GM19463 (cell line): ENCODE results near the gene CYP4F12.
"Not testable (repeated sequence)": the region's sequence is repeated elsewhere in the genome, so short reads cannot be mapped to it uniquely, and the experiment has no call there.

Experiments used
- ATAC-seq: cut with Tn5 transposase; IDR thresholded peaks from one replicate; pipeline ENCODE4 v1.9.1; 2021; ENCODE audit warnings: mild to moderate bottlenecking, moderate library complexity; ENCODE audit not compliant: unreplicated experiment

The CYP4F12 gene

GRCh38 chr19:15650123-15650522 is 22.8 kb upstream of the CYP4F12 start:
- not testable (repeated sequence) for ATAC-seq

- no peak for ATAC-seq
Measured at GRCh38 chr19:15651791-15652190, 21.1 kb upstream of the CYP4F12 start.

GRCh38 chr19:15652559-15653278 is 20.2 kb upstream of the CYP4F12 start:
- ATAC-seq, result no peak

- ATAC-seq, result no peak
Measured at GRCh38 chr19:15656467-15656866, 16.4 kb upstream of the CYP4F12 start.

- no peak for ATAC-seq
Measured at GRCh38 chr19:15663247-15663646, 9.6 kb upstream of the CYP4F12 start.

GRCh38 chr19:15666186-15666585 is 6.7 kb upstream of the CYP4F12 start:
- ATAC-seq, result no peak

- no peak for ATAC-seq
Measured at GRCh38 chr19:15666883-15667282, 6.0 kb upstream of the CYP4F12 start.

GRCh38 chr19:15669440-15669839 is 3.4 kb upstream of the CYP4F12 start:
- no peak for ATAC-seq

- ATAC-seq, result no peak
Measured at GRCh38 chr19:15669891-15670290, 3.0 kb upstream of the CYP4F12 start.

GRCh38 chr19:15671237-15671821 is 1.6 kb upstream of the CYP4F12 start:
- no peak for ATAC-seq

- no peak for ATAC-seq
Measured at GRCh38 chr19:15671891-15672579, 852 bp upstream of the CYP4F12 start.

GRCh38 chr19:15673176-15673654 is 328 bp downstream of the CYP4F12 start:
- ATAC-seq, result no peak

GRCh38 chr19:15675560-15675959 is 2.7 kb downstream of the CYP4F12 start:
- no peak for ATAC-seq

- ATAC-seq, result no peak
Measured at GRCh38 chr19:15679089-15679488, 6.2 kb downstream of the CYP4F12 start.

- not testable (repeated sequence) for ATAC-seq
Measured at GRCh38 chr19:15679865-15680264, 7.0 kb downstream of the CYP4F12 start.

- no peak for ATAC-seq
Measured at GRCh38 chr19:15680478-15681322, 7.8 kb downstream of the CYP4F12 start.

- no peak for ATAC-seq
Measured at GRCh38 chr19:15683411-15683810, 10.5 kb downstream of the CYP4F12 start.

GRCh38 chr19:15684828-15685227 is 11.9 kb downstream of the CYP4F12 start:
- no peak for ATAC-seq

- ATAC-seq, result no peak
Measured at GRCh38 chr19:15696654-15697194, 23.8 kb downstream of the CYP4F12 start.

GRCh38 chr19:15701757-15702533 is 29.1 kb downstream of the CYP4F12 start:
- no peak for ATAC-seq
